HepG2 (cell line): ENCODE results near the gene TBKBP1. TPM values are rescaled to one million over a fixed set of nuclear protein-coding genes. Genes with fewer than 3 reads are reported as not detected.

Source experiments
- ATAC-seq: fragments of 200-7000 bp; cut with Tn5 transposase; 3 replicates; pipeline ENCODE4 v1.9.1; 2020; ENCODE audit warnings: mild to moderate bottlenecking, moderate library complexity
- BruUV-seq: library from RNA; stranded (reverse); fragments of 400-500 nt; replicated peaks from 2 replicates; lab custom pipeline; 2021; lab: Mats Ljungman, UMichigan
- CTCF ChIA-PET: fragments of 300-600 bp; formaldehyde crosslinking; extraction: SDS; loops from one replicate; lab custom pipeline; 2021; ENCODE audit warnings: low total read pairs, inconsistent platforms, low intra/inter-chr PET ratio; lab: Yijun Ruan, JAX
- POLR2A ChIA-PET: fragments of 350-600 bp; sonication (Branson Sonifier 250); formaldehyde crosslinking; loops from one replicate; lab custom pipeline; 2020; ENCODE audit warnings: antibody characterized with exemption, inconsistent platforms; lab: Yijun Ruan, JAX
- DNase-seq: peaks from one replicate; pipeline ENCODE4 v3.0.0-alpha.2; 2015; ENCODE audit warnings: low spot score
- FAIRE-seq: peaks from 3 replicates; lab custom pipeline; 2011; peaks lifted over from hg19 to GRCh38; lab: Jason Lieb, UNC
- H2AFZ ChIP-seq: one replicate; pipeline ENCODE4 v1.6.1; 2011; ENCODE audit warnings: low read length, inconsistent platforms
- H3K27ac ChIP-seq: fragments of 300-600 bp; 3 replicates; pipeline ENCODE4 v1.8.0; 2011; ENCODE audit warnings: mixed run types, mild to moderate bottlenecking, mixed read lengths, low read length, inconsistent platforms; ENCODE audit not compliant: insufficient read depth; ENCODE audit errors: extremely low read length
- H3K27me3 ChIP-seq, 2 experiments: fragments of 200-600 bp in 1 of 2; 2 replicates in 1 of 2; 3 replicates in 1 of 2; pipeline versions ENCODE4 v1.6.0 to v1.8.0; 2011; ENCODE audit warnings: low read length in 2 of 2, mild to moderate bottlenecking in 2 of 2, moderate library complexity in 2 of 2, inconsistent platforms in 1 of 2; ENCODE audit not compliant: insufficient read depth in 2 of 2, control insufficient read depth in 1 of 2
- H3K36me3 ChIP-seq, 2 experiments: fragments of 200-600 bp in 1 of 2; replicated peaks in 1 of 2; 2 replicates in 1 of 2; 3 replicates in 1 of 2; pipeline versions ENCODE4 v1.5.1 to v1.8.0; 2011; ENCODE audit warnings: low read length in 2 of 2, inconsistent platforms in 1 of 2; ENCODE audit not compliant: insufficient read depth in 2 of 2, control insufficient read depth in 1 of 2
- H3K4me1 ChIP-seq: 2 replicates; pipeline ENCODE4 v1.5.1; 2012; ENCODE audit warnings: low read length, inconsistent platforms; ENCODE audit not compliant: insufficient read depth
- H3K4me2 ChIP-seq: 2 replicates; pipeline ENCODE4 v1.6.0; 2011; ENCODE audit warnings: low read depth, low read length, inconsistent platforms
- H3K4me3 ChIP-seq, 3 experiments: fragments of 200-600 bp in 1 of 3; sonication (generic), shearing (Covaris generic) in 1 of 3; replicated peaks in 1 of 3; 2 replicates each; pipeline ENCODE4 v1.5.1; 2011 to 2016; ENCODE audit warnings: low read length in 3 of 3, inconsistent platforms in 2 of 3, low read depth in 2 of 3, mild to moderate bottlenecking in 2 of 3, control low read depth in 1 of 3, mixed read lengths in 1 of 3; ENCODE audit not compliant: insufficient read depth in 1 of 3
- H3K79me2 ChIP-seq: one replicate; pipeline ENCODE4 v1.6.1; 2011; ENCODE audit warnings: low read length, inconsistent platforms; ENCODE audit not compliant: insufficient read depth
- H3K9ac ChIP-seq: 2 replicates; pipeline ENCODE4 v1.6.0; 2011; ENCODE audit warnings: mild to moderate bottlenecking, low read depth, low read length, inconsistent platforms; ENCODE audit not compliant: insufficient read depth
- H3K9me3 ChIP-seq: 2 replicates; pipeline ENCODE4 v1.5.1; 2012; ENCODE audit warnings: mild to moderate bottlenecking, low read length
- H4K20me1 ChIP-seq: 2 replicates; pipeline ENCODE4 v1.6.0; 2011; ENCODE audit warnings: inconsistent platforms, mild to moderate bottlenecking, low read length, moderate library complexity; ENCODE audit not compliant: insufficient read depth
- ETV6 ChIP-seq: sonication (generic); formaldehyde crosslinking; conservative IDR thresholded peaks from 2 replicates; pipeline ENCODE4 v1.4.0; 2020; ENCODE audit warnings: missing genetic modification reagents
- GMEB1 ChIP-seq: sonication (generic); formaldehyde crosslinking; IDR thresholded peaks from 2 replicates; pipeline ENCODE4 v1.5.1; 2020; ENCODE audit warnings: missing genetic modification reagents, mild to moderate bottlenecking, borderline replicate concordance
- NAIF1 ChIP-seq: sonication (generic); formaldehyde crosslinking; IDR thresholded peaks from 2 replicates; pipeline ENCODE4 v1.5.0; 2020; ENCODE audit warnings: mild to moderate bottlenecking, missing genetic modification reagents, borderline replicate concordance
- POLR2A ChIP-seq, 2 experiments: IDR thresholded peaks; 2 replicates each; pipeline ENCODE4 v1.6.1; 2011; ENCODE audit warnings: low read depth in 2 of 2, low read length in 2 of 2, mild to moderate bottlenecking in 1 of 2, moderate library complexity in 1 of 2; ENCODE audit not compliant: insufficient read depth in 1 of 2
- SSRP1 ChIP-seq: IDR thresholded peaks from 2 replicates; pipeline ENCODE4 v1.6.1; 2016; ENCODE audit warnings: control low read depth
- THAP9 ChIP-seq: sonication (generic); formaldehyde crosslinking; IDR thresholded peaks from 2 replicates; pipeline ENCODE4; 2020; ENCODE audit warnings: missing genetic modification reagents, mild to moderate bottlenecking, borderline replicate concordance
- ZHX1 ChIP-seq: sonication (generic); formaldehyde crosslinking; IDR thresholded peaks from 2 replicates; pipeline ENCODE4 v1.8.1; 2022; ENCODE audit warnings: low read depth, mild to moderate bottlenecking, missing genetic modification reagents
- ZMAT5 ChIP-seq: sonication (generic); formaldehyde crosslinking; IDR thresholded peaks from 2 replicates; pipeline ENCODE4 v1.5.0; 2020; ENCODE audit warnings: mild to moderate bottlenecking, low read depth, missing genetic modification reagents, borderline replicate concordance
- ZNF382 ChIP-seq: sonication (generic); formaldehyde crosslinking; IDR thresholded peaks from 2 replicates; pipeline ENCODE4 v1.5.0; 2020; ENCODE audit warnings: missing genetic modification reagents, mild to moderate bottlenecking, borderline replicate concordance
- ZNF414 ChIP-seq: sonication (generic); formaldehyde crosslinking; IDR thresholded peaks from 2 replicates; pipeline ENCODE4 v1.5.0; 2020; ENCODE audit warnings: missing genetic modification reagents
- ZNF660 ChIP-seq: sonication (generic); formaldehyde crosslinking; IDR thresholded peaks from 2 replicates; pipeline ENCODE4 v1.5.1; 2020; ENCODE audit warnings: mild to moderate bottlenecking, low read depth, missing genetic modification reagents, borderline replicate concordance
- ZNF850 ChIP-seq: sonication (generic); formaldehyde crosslinking; conservative IDR thresholded peaks from 2 replicates; pipeline ENCODE4 v1.9.0; 2021; ENCODE audit warnings: mild to moderate bottlenecking, missing genetic modification reagents
- in situ Hi-C: cut with HindIII; loops from 2 replicates; pipeline ENCODE4 v1.10.0; 2017; ENCODE audit warnings: low pct_unique_long_range_greater_than_20kb; ENCODE audit not compliant: extremely low pct_ligation_motif_present
- intact Hi-C: fragments of 100-400 bp; cut with micrococcal nuclease; formaldehyde crosslinking; loops from one replicate; pipeline ENCODE4 v1.10.0; 2022; ENCODE audit not compliant: unreplicated experiment
- polyA plus RNA-seq, 8 experiments: library from polyadenylated mRNA; depleted of rRNA in 3 of 8; stranded (reverse) in 7 of 8; unstranded in 1 of 8; fragments of >200 nt; fragmentation: Illumina TruSeq in 4 of 8; extraction: Trizol in 4 of 8; gene quantifications; 2 replicates each; pipeline versions ENCODE4 v1.2.1 to v1.2.3, GENCODE V29; 2011 to 2016; ENCODE audit warnings: low read depth in 4 of 8, missing spikeins in 1 of 8, mixed read lengths in 1 of 8; ENCODE audit not compliant: insufficient read depth in 1 of 8
- total RNA-seq, 5 experiments: library from RNA; depleted of rRNA; stranded (reverse); fragments of >200 nt; fragmentation: Illumina TruSeq; extraction: Trizol; gene quantifications; 2 replicates each; pipeline ENCODE4 v1.2.3, GENCODE V29; 2016; ENCODE audit warnings: low read depth in 1 of 5

TBKBP1 gene
- total and polyA plus RNA-seq, 2 of the 13 experiments (the other 11 are each of a cell fraction or from before 2014, with no cell fraction given), result 2.6 to 7.0 TPM

- TF ChIP-seq ZHX1 (CRISPR knock-in tag), result peak; percentile 58; the same call in 1 of the 2 replicates
These were observed 7.2 kb upstream of the TBKBP1 start (continued) for GRCh38 chr17:47686664-47687327.

GRCh38 chr17:47687328-47687690 lies 6.7 kb upstream of the TBKBP1 start:
- Histone ChIP-seq H3K27me3 (no peaks in the 10 kb centered on the region), H3K4me3 (no peak overlapping the region), H2AFZ (no peak overlapping the region), H3K27ac (peak overlapping the region; percentile 49), H3K4me2 (0 out of 2 replicates have a peak overlapping the region, but pooled peaks have one; percentile 11), H3K9me3 (no peaks in the 10 kb centered on the region), H3K4me1 (peaks cover 46% of the 10 kb centered on the region), H3K36me3 (peaks cover 3 to 11% of the 10 kb centered on the region in 2 experiments; a peak in 3 of 5 replicates), H4K20me1 (peaks cover 9% of the 10 kb centered on the region; the same call in 1 of the 2 replicates), H3K79me2 (no peaks in the 10 kb centered on the region), H3K9ac (no peak overlapping the region)
- ATAC-seq (peak; percentile 8), DNase-seq (no peak), FAIRE-seq (no peak)
- POLR2A ChIA-PET, result interaction anchor here (1.0 to 3.1 kb wide), 5 partner anchors 9 to 361 kb away, joined by 3 to 22 read pairs (median 3); partner anchors contain the start of genes KPNB1, NFE2L1, OSBPL7 and PNPO
- no TSS peak for BruUV-seq
- intact Hi-C loops, result loop anchor here (5.0 kb wide), 1 partner anchor 35 kb away; no protein-coding TSS in a partner anchor
- CTCF ChIA-PET, result no interaction called here
- in situ Hi-C loops, result no loop called here
- TF ChIP-seq THAP9 (no peak), ZNF660 (CRISPR knock-in tag) (no peak), SSRP1 (CRISPR knock-in tag) (0 out of 2 replicates have a peak, but pooled peaks have one; percentile 1), ZMAT5 (CRISPR knock-in tag) (no peak), ETV6 (CRISPR knock-in tag) (no peak), ZNF382 (no peak), POLR2A (IDR thresholded peaks at IDR 0.05; ENCODE audit: insufficient read depth in 1 of 2, low read depth in 2 of 2, low read length in 2 of 2) (peak in 1 of 2 experiments; percentile 13; a peak in 1 of 4 replicates), GMEB1 (CRISPR knock-in tag) (0 out of 2 replicates have a peak, but pooled peaks have one; percentile 6), ZNF414 (CRISPR knock-in tag) (no peak), NAIF1 (CRISPR knock-in tag) (0 out of 2 replicates have a peak, but pooled peaks have one; percentile 7), ZNF850 (CRISPR knock-in tag) (no peak)
